HUES48 (cell line): ENCODE measurements around the gene TCF3.

ENCODE experiments used
- H3K27ac ChIP-seq: one replicate; pipeline ENCODE4 v1.7.0; 2013; ENCODE audit warnings: low read depth, low read length, inconsistent platforms
- H3K27me3 ChIP-seq: 2 replicates; pipeline ENCODE4 v1.6.1; 2013; ENCODE audit warnings: mild to moderate bottlenecking, low read length; ENCODE audit not compliant: control insufficient read depth, insufficient read depth
- H3K36me3 ChIP-seq: 2 replicates; pipeline ENCODE4 v1.6.1; 2013; ENCODE audit warnings: low read length; ENCODE audit not compliant: control insufficient read depth, insufficient read depth
- H3K4me1 ChIP-seq: 2 replicates; pipeline ENCODE4 v1.6.1; 2013; ENCODE audit warnings: mild to moderate bottlenecking, low read length; ENCODE audit not compliant: control insufficient read depth, insufficient read depth
- H3K4me3 ChIP-seq: 2 replicates; pipeline ENCODE4 v1.5.1; 2013; ENCODE audit warnings: mild to moderate bottlenecking, low read depth, low read length
- H3K9ac ChIP-seq: 2 replicates; pipeline ENCODE4 v1.6.1; 2013; ENCODE audit warnings: mild to moderate bottlenecking, low read depth, low read length, moderate library complexity
- H3K9me3 ChIP-seq: 2 replicates; pipeline ENCODE4 v1.6.1; 2013; ENCODE audit warnings: low read length; ENCODE audit not compliant: control insufficient read depth, insufficient read depth

Gene TCF3

GRCh38 chr19:1636325-1637236, 15.8 kb downstream of the TCF3 start:
- H3K9me3 ChIP-seq: no peaks in the 10 kb centered on the region
- H3K36me3 ChIP-seq: peaks cover 84% of the 10 kb centered on the region
- no peaks in the 10 kb centered on the region for H3K27me3 ChIP-seq
- no peak overlapping the region for H3K27ac ChIP-seq
- no peak overlapping the region for H3K9ac ChIP-seq
- H3K4me3 ChIP-seq: no peak overlapping the region
- no peaks in the 10 kb centered on the region for H3K4me1 ChIP-seq

GRCh38 chr19:1634938-1635243, 17.5 kb downstream of the TCF3 start:
- H3K9ac ChIP-seq: no peak overlapping the region
- H3K36me3 ChIP-seq: peaks cover 86% of the 10 kb centered on the region
- H3K4me3 ChIP-seq: no peak overlapping the region
- no peaks in the 10 kb centered on the region for H3K27me3 ChIP-seq
- no peaks in the 10 kb centered on the region for H3K9me3 ChIP-seq
- H3K4me1 ChIP-seq: no peaks in the 10 kb centered on the region
- no peak overlapping the region for H3K27ac ChIP-seq

GRCh38 chr19:1634242-1634937, 18.0 kb downstream of the TCF3 start:
- Histone ChIP-seq H3K27ac (no peak overlapping the region), H3K36me3 (peaks cover 84% of the 10 kb centered on the region), H3K4me3 (no peak overlapping the region), H3K27me3 (no peaks in the 10 kb centered on the region), H3K9ac (no peak overlapping the region), H3K9me3 (no peaks in the 10 kb centered on the region), H3K4me1 (no peaks in the 10 kb centered on the region)

GRCh38 chr19:1633269-1633826, 19.1 kb downstream of the TCF3 start:
- Histone ChIP-seq H3K27me3 (no peaks in the 10 kb centered on the region), H3K27ac (no peak overlapping the region), H3K4me3 (no peak overlapping the region), H3K36me3 (peaks cover 74% of the 10 kb centered on the region), H3K4me1 (no peaks in the 10 kb centered on the region), H3K9me3 (no peaks in the 10 kb centered on the region), H3K9ac (no peak overlapping the region)

- no peak overlapping the region for H3K27ac ChIP-seq
- H3K9me3 ChIP-seq: no peaks in the 10 kb centered on the region
- H3K36me3 ChIP-seq: peaks cover 67% of the 10 kb centered on the region
- no peaks in the 10 kb centered on the region for H3K4me1 ChIP-seq
- H3K27me3 ChIP-seq: no peaks in the 10 kb centered on the region
- H3K9ac ChIP-seq: no peak overlapping the region
- H3K4me3 ChIP-seq: no peak overlapping the region
Observed at GRCh38 chr19:1632462-1633268, 19.8 kb downstream of the TCF3 start.

- no peak overlapping the region for H3K9ac ChIP-seq
Observed at GRCh38 chr19:1631557-1632100, 20.8 kb downstream of the TCF3 start.

GRCh38 chr19:1630811-1631210, 21.6 kb downstream of the TCF3 start:
- Histone ChIP-seq H3K36me3 (peaks cover 61% of the 10 kb centered on the region), H3K27ac (no peak overlapping the region), H3K4me1 (no peaks in the 10 kb centered on the region), H3K9ac (no peak overlapping the region), H3K27me3 (no peaks in the 10 kb centered on the region), H3K9me3 (no peaks in the 10 kb centered on the region), H3K4me3 (no peak overlapping the region)

More at GRCh38 chr19:1631557-1632100, 20.8 kb downstream of the TCF3 start:
- no peaks in the 10 kb centered on the region for H3K9me3 ChIP-seq
- H3K36me3 ChIP-seq: peaks cover 64% of the 10 kb centered on the region
- H3K27me3 ChIP-seq: no peaks in the 10 kb centered on the region
- no peak overlapping the region for H3K27ac ChIP-seq
- H3K4me1 ChIP-seq: no peaks in the 10 kb centered on the region
- H3K4me3 ChIP-seq: no peak overlapping the region

GRCh38 chr19:1630012-1630411, 22.4 kb downstream of the TCF3 start:
- Histone ChIP-seq H3K36me3 (peaks cover 58% of the 10 kb centered on the region), H3K4me1 (no peaks in the 10 kb centered on the region), H3K27me3 (no peaks in the 10 kb centered on the region), H3K9ac (no peak overlapping the region), H3K27ac (no peak overlapping the region), H3K9me3 (no peaks in the 10 kb centered on the region), H3K4me3 (no peak overlapping the region)

GRCh38 chr19:1629256-1629808, 23.1 kb downstream of the TCF3 start:
- H3K9ac ChIP-seq: no peak overlapping the region
- peaks cover 57% of the 10 kb centered on the region for H3K36me3 ChIP-seq
- no peaks in the 10 kb centered on the region for H3K27me3 ChIP-seq
- no peak overlapping the region for H3K27ac ChIP-seq
- no peak overlapping the region for H3K4me3 ChIP-seq
- no peaks in the 10 kb centered on the region for H3K4me1 ChIP-seq
- no peaks in the 10 kb centered on the region for H3K9me3 ChIP-seq

- Histone ChIP-seq H3K36me3 (peaks cover 57% of the 10 kb centered on the region), H3K9ac (no peak overlapping the region)
Observed at GRCh38 chr19:1627194-1627593, 25.2 kb downstream of the TCF3 start.

More at GRCh38 chr19:1627194-1627593, 25.2 kb downstream of the TCF3 start:
- H3K4me3 ChIP-seq: no peak overlapping the region
- no peak overlapping the region for H3K27ac ChIP-seq
- no peaks in the 10 kb centered on the region for H3K9me3 ChIP-seq
- H3K4me1 ChIP-seq: no peaks in the 10 kb centered on the region
- no peaks in the 10 kb centered on the region for H3K27me3 ChIP-seq
